Hepatocyte (in vitro differentiated cells): ENCODE results near the gene LMAN2.

Experiments used
- EZH2 ChIP-seq: fragments of 200-600 bp; sonication (generic); IDR thresholded peaks from 2 replicates; pipeline ENCODE4 v1.6.1; 2016; ENCODE audit warnings: antibody characterized with exemption, mild to moderate bottlenecking, borderline replicate concordance
- EZH2phosphoT487 ChIP-seq: fragments of 200-600 bp; sonication (generic); IDR thresholded peaks from one replicate; pipeline ENCODE4 v1.6.1; 2018; ENCODE audit warnings: antibody characterized with exemption, mild to moderate bottlenecking, low read depth, moderate library complexity; ENCODE audit not compliant: unreplicated experiment, severe bottlenecking
- TF ChIP-seq, protein P1 (sequence below): fragments of 200-600 bp; sonication (generic); IDR thresholded peaks from 2 replicates; pipeline ENCODE4 v1.5.1; 2016; ENCODE audit warnings: antibody characterized with exemption, mild to moderate bottlenecking; ENCODE audit not compliant: poor library complexity

DNA sequence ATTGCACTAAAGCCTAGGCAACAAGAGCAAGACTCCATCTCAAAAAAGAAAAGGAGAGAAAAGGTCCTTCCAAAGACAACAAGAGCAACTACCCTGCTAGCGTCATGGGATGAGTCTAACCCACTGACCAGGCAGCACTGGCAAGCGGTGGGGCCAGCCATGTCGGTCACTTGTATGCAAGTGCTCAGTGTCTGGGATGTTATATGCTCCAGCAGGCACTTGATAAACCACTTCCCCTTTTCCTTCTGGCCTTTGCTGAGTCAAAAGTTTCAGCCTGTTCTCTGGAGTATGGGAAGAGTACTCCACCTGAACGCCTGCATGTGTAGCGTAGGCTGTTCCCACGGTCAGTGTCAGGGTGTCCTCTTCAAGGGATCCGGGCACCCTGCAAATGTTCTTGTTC, 30.6 kb downstream of the LMAN2 start:
- no peak for TF ChIP-seq EZH2
- TF ChIP-seq, protein P1, sequence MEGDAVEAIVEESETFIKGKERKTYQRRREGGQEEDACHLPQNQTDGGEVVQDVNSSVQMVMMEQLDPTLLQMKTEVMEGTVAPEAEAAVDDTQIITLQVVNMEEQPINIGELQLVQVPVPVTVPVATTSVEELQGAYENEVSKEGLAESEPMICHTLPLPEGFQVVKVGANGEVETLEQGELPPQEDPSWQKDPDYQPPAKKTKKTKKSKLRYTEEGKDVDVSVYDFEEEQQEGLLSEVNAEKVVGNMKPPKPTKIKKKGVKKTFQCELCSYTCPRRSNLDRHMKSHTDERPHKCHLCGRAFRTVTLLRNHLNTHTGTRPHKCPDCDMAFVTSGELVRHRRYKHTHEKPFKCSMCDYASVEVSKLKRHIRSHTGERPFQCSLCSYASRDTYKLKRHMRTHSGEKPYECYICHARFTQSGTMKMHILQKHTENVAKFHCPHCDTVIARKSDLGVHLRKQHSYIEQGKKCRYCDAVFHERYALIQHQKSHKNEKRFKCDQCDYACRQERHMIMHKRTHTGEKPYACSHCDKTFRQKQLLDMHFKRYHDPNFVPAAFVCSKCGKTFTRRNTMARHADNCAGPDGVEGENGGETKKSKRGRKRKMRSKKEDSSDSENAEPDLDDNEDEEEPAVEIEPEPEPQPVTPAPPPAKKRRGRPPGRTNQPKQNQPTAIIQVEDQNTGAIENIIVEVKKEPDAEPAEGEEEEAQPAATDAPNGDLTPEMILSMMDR = no peak
- no peak for TF ChIP-seq EZH2phosphoT487
